ENCODE measurements around the gene CARS2. TPM values are rescaled to one million over a fixed set of nuclear protein-coding genes. Genes with fewer than 3 reads are reported as not detected.

The CARS2 gene
- total RNA-seq, 4 donors from 2014 or later: 50.6 to 123 (median 97.7) TPM

GRCh38 chr13:110597041-110597689 is 108.8 kb downstream of the CARS2 start:
- no peaks in the 10 kb centered on the region for H3K4me1 ChIP-seq
- no peak for TF ChIP-seq POLR2A (IDR thresholded peaks at IDR 0.05)
- TF ChIP-seq, protein P1, sequence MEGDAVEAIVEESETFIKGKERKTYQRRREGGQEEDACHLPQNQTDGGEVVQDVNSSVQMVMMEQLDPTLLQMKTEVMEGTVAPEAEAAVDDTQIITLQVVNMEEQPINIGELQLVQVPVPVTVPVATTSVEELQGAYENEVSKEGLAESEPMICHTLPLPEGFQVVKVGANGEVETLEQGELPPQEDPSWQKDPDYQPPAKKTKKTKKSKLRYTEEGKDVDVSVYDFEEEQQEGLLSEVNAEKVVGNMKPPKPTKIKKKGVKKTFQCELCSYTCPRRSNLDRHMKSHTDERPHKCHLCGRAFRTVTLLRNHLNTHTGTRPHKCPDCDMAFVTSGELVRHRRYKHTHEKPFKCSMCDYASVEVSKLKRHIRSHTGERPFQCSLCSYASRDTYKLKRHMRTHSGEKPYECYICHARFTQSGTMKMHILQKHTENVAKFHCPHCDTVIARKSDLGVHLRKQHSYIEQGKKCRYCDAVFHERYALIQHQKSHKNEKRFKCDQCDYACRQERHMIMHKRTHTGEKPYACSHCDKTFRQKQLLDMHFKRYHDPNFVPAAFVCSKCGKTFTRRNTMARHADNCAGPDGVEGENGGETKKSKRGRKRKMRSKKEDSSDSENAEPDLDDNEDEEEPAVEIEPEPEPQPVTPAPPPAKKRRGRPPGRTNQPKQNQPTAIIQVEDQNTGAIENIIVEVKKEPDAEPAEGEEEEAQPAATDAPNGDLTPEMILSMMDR (IDR thresholded peaks at IDR 0.05): no peak
- H3K36me3 ChIP-seq: no peaks in the 10 kb centered on the region
- no peaks in the 10 kb centered on the region for H3K27me3 ChIP-seq
- no peak for DNase-seq
- no peak overlapping the region for H3K27ac ChIP-seq
- no peaks in the 10 kb centered on the region for H3K9me3 ChIP-seq
- H3K4me3 ChIP-seq: no peak overlapping the region

GRCh38 chr13:110593430-110594130 is 112.3 kb downstream of the CARS2 start:
- Histone ChIP-seq H3K36me3 (no peaks in the 10 kb centered on the region), H3K27me3 (no peaks in the 10 kb centered on the region), H3K4me1 (no peaks in the 10 kb centered on the region), H3K27ac (no peak overlapping the region), H3K9me3 (no peaks in the 10 kb centered on the region), H3K4me3 (no peak overlapping the region)
- TF ChIP-seq POLR2A (IDR thresholded peaks at IDR 0.05): no peak
- TF ChIP-seq, protein P1 (IDR thresholded peaks at IDR 0.05): peak; percentile 12 to 86 (median 72)
- DNase-seq: peak in 1 of 3 donors; percentile 54

- Histone ChIP-seq H3K36me3 (no peaks in the 10 kb centered on the region), H3K27ac (no peak overlapping the region), H3K4me3 (no peak overlapping the region), H3K9me3 (no peaks in the 10 kb centered on the region), H3K4me1 (no peaks in the 10 kb centered on the region), H3K27me3 (no peaks in the 10 kb centered on the region)
- TF ChIP-seq, protein P1 (IDR thresholded peaks at IDR 0.05): no peak
- TF ChIP-seq POLR2A (IDR thresholded peaks at IDR 0.05): no peak
- DNase-seq: no peak
Measured at GRCh38 chr13:110592665-110593064, 113.3 kb downstream of the CARS2 start.

Other genes with a start within 250 kb of the CARS2 start
- gene RAB20, start 144.4 kb downstream of the CARS2 start, total RNA-seq: 10 to 100 TPM; 15.7 to 69.1 (median 62.2) TPM
- gene NAXD, start 90.6 kb downstream of the CARS2 start, total RNA-seq: 10 to 100 TPM; 27.1 to 43.2 (median 35.8) TPM
- 10 to 100 TPM in 3 of 4 donors, 1 to 10 TPM in 1; 7.4 to 40.4 (median 21.7) TPM for gene ING1, start 7.6 kb upstream of the CARS2 start, total RNA-seq
- gene ANKRD10, start 209.0 kb upstream of the CARS2 start, total RNA-seq: 100 to 1,000 TPM; 117 to 184 (median 138) TPM

Measured in Peyer's patch (tissue), 4 donors.